H54 (cell line): ENCODE data around the gene FN3KRP.

Experiments used
- DNase-seq: peaks from one replicate; pipeline ENCODE4 v3.0.0; 2011; ENCODE audit warnings: low spot score, mixed read lengths; ENCODE audit not compliant: insufficient read length
- FAIRE-seq: peaks from 3 replicates; lab custom pipeline; 2011; peaks lifted over from hg19 to GRCh38; lab: Jason Lieb, UNC
- POLR2A ChIP-seq: IDR thresholded peaks from 2 replicates; pipeline ENCODE4 v1.6.1; 2011; ENCODE audit warnings: low read depth, mild to moderate bottlenecking, low read length

The FN3KRP gene

GRCh38 chr17:82716203-82717010 lies at the start of gene FN3KRP:
Gene FN3KRP (plus strand): TSS chr17:82716706. CDS start chr17:82716756, 50 bp downstream.
- TF ChIP-seq POLR2A = peak; percentile 90
- FAIRE-seq (no peak), DNase-seq (peak; percentile 96)

GRCh38 chr17:82666931-82667667 lies 49.4 kb upstream of the FN3KRP start:
- DNase-seq (no peak), FAIRE-seq (no peak)
- no peak for TF ChIP-seq POLR2A

GRCh38 chr17:82667668-82668000 lies 48.9 kb upstream of the FN3KRP start:
- FAIRE-seq (no peak), DNase-seq (no peak)
- no peak for TF ChIP-seq POLR2A

- no peak for TF ChIP-seq POLR2A
- DNase-seq (no peak), FAIRE-seq (no peak)
Measured at GRCh38 chr17:82668024-82668630, 48.4 kb upstream of the FN3KRP start.

- DNase-seq = no peak
- no peak for TF ChIP-seq POLR2A
- no peak for FAIRE-seq
Measured at GRCh38 chr17:82668631-82669099, 47.8 kb upstream of the FN3KRP start.

- FAIRE-seq (no peak), DNase-seq (no peak)
- TF ChIP-seq POLR2A = no peak
Measured at GRCh38 chr17:82670661-82671450, 45.6 kb upstream of the FN3KRP start.

GRCh38 chr17:82674656-82675475 lies 41.6 kb upstream of the FN3KRP start:
- FAIRE-seq (no peak), DNase-seq (no peak)
- TF ChIP-seq POLR2A = no peak

- no peak for DNase-seq
- FAIRE-seq = no peak
Measured at GRCh38 chr17:82675476-82676245, 40.8 kb upstream of the FN3KRP start.

GRCh38 chr17:82677353-82677925 lies 39.1 kb upstream of the FN3KRP start:
- no peak for TF ChIP-seq POLR2A
- FAIRE-seq = no peak
- no peak for DNase-seq

More at GRCh38 chr17:82675476-82676245, 40.8 kb upstream of the FN3KRP start:
- no peak for TF ChIP-seq POLR2A

- no peak for DNase-seq
- TF ChIP-seq POLR2A = no peak
Measured at GRCh38 chr17:82678265-82678891, 38.1 kb upstream of the FN3KRP start.

More at GRCh38 chr17:82678265-82678891, 38.1 kb upstream of the FN3KRP start:
- no peak for FAIRE-seq
